ENCODE data around the gene SAP25. TPM values are rescaled to one million over a fixed set of nuclear protein-coding genes. Genes with fewer than 3 reads are reported as not detected.

SAP25 gene
- total and polyA plus RNA-seq, 2 of the 4 experiments (the other 2 are of a cell fraction), result 1.8 TPM; not detected in 1

- Histone ChIP-seq H3K56ac (ENCODE audit: extremely low read depth, insufficient read depth, low read length) (peak overlapping the region; percentile 35), H4K8ac (ENCODE audit: low read depth in 2 of 2, low read length in 2 of 2) (peak overlapping the region; percentile 81 to 97; a peak in 3 of 4 replicates), H4K5ac (ENCODE audit: low read depth, low read length) (peak overlapping the region; percentile 97), H2AFZ (replicated peaks; ENCODE audit: low read length, poor library complexity) (peak overlapping the region; percentile 82), H3K18ac (ENCODE audit: low read depth, low read length) (peak overlapping the region; percentile 89), H3K9ac (ENCODE audit: low read depth, low read length) (peak overlapping the region; percentile 91), H4K20me1 (ENCODE audit: insufficient read depth, low read length) (peaks cover 39% of the 10 kb centered on the region), H3K4me3 (ENCODE audit: insufficient read depth, low read depth, low read length) (peak overlapping the region; percentile 36), H3K36me3 (ENCODE audit: control insufficient read depth, insufficient read depth, low read length) (peaks cover 39% of the 10 kb centered on the region), H2AK9ac (replicated peaks; ENCODE audit: low read depth, low read length, poor library complexity) (peak overlapping the region; percentile 98), H3K27me3 (ENCODE audit: control insufficient read depth, insufficient read depth, low read length) (no peaks in the 10 kb centered on the region), H2BK120ac (ENCODE audit: low read depth, low read length) (peak overlapping the region; percentile 96), H2BK20ac (ENCODE audit: low read depth, low read length) (peak overlapping the region; percentile 89), H3K4me1 (ENCODE audit: control insufficient read depth, insufficient read depth, low read length) (peaks cover 12% of the 10 kb centered on the region), H3K79me1 (ENCODE audit: low read depth in 1 of 2, low read length in 2 of 2) (peaks cover 17 to 70% of the 10 kb centered on the region in 2 experiments), H3K27ac (ENCODE audit: insufficient read depth, low read length) (peak overlapping the region; percentile 96), H2BK5ac (ENCODE audit: low read depth, low read length, poor library complexity, severe bottlenecking) (peak overlapping the region; percentile 95), H4K91ac (ENCODE audit: insufficient read depth, low read depth, low read length) (peak overlapping the region; percentile 99), H3K9me1 (ENCODE audit: insufficient read depth, low read length) (peaks cover 5% of the 10 kb centered on the region), H2BK15ac (ENCODE audit: low read depth, low read length) (peak overlapping the region; percentile 74; the same call in 1 of the 3 replicates), H2AK5ac (ENCODE audit: low read depth, low read length) (peak overlapping the region; percentile 100), H3K23ac (ENCODE audit: low read depth, low read length) (peak overlapping the region; percentile 97), H3K9me3 (ENCODE audit: control insufficient read depth, insufficient read depth, low read length) (no peaks in the 10 kb centered on the region), H3K4ac (ENCODE audit: low read depth, low read length) (peak overlapping the region; percentile 99), H3K14ac (replicated peaks; ENCODE audit: low read depth, low read length) (peak overlapping the region; percentile 96), H3K4me2 (ENCODE audit: low read depth, low read length) (peak overlapping the region; percentile 88)
- ChIA-PET CTCF (interaction anchor here (0.5 to 1.6 kb wide), 2 partner anchors 107 to 114 kb away, joined by 3 to 6 read pairs; no protein-coding TSS in a partner anchor), POLR2A (ENCODE audit: unreplicated experiment) (interaction anchor here (0.5 to 1.0 kb wide), 3 partner anchors 29 to 634 kb away, joined by 3 to 5 read pairs (median 3); partner anchors contain the start of genes MOSPD3 and PLOD3)
- dilution Hi-C loops (cut with HindIII; ENCODE audit: low sequenced_read_pairs, unreplicated experiment), result no loop called here
- 41% methylated on average over 7 of the region's 23 CpGs; no CpG with 5 or more reads in 1 of the 2 experiments for WGBS, 2 experiments (ENCODE audit: extremely low coverage in 2 of 2, insufficient read length in 1 of 2)
- intact Hi-C loops (cut with micrococcal nuclease), result loop anchor here (10.0 kb wide), 1 partner anchor 251 kb away; no protein-coding TSS in a partner anchor
- in situ Hi-C loops (cut with MboI; ENCODE audit: low sequenced_read_pairs), result loop anchor here (25.0 kb wide), 1 partner anchor 279 kb away; the partner anchor contains the start of genes SLC12A9 and TRIP6
- no peak for ATAC-seq (ENCODE audit: low read depth)
- DNase-seq, result peak; percentile 67
- no TSS peak for BruUV-seq (replicated peaks)
- TF ChIP-seq RAD21 (IDR thresholded peaks at IDR 0.05; ENCODE audit: low read length) (no peak), MAFK (IDR thresholded peaks at IDR 0.05; ENCODE audit: low read depth, low read length) (no peak), BHLHE40 (IDR thresholded peaks at IDR 0.05; ENCODE audit: low read depth, low read length) (no peak), USF2 (IDR thresholded peaks at IDR 0.05; ENCODE audit: low read depth, low read length) (no peak), MAZ (IDR thresholded peaks at IDR 0.05; ENCODE audit: borderline replicate concordance, low read depth, low read length) (no peak), RFX5 (IDR thresholded peaks at IDR 0.05; ENCODE audit: low read depth, low read length) (no peak), CHD1 (IDR thresholded peaks at IDR 0.05; ENCODE audit: low read depth, low read length) (no peak), POLR2A (IDR thresholded peaks at IDR 0.05; ENCODE audit: low read depth, low read length) (no peak), FOS (IDR thresholded peaks at IDR 0.05; ENCODE audit: low read depth, low read length) (no peak), MXI1 (IDR thresholded peaks at IDR 0.05; ENCODE audit: borderline replicate concordance, low read depth, low read length) (no peak), CEBPB (IDR thresholded peaks at IDR 0.05; ENCODE audit: low read depth, low read length) (no peak), RCOR1 (IDR thresholded peaks at IDR 0.05; ENCODE audit: insufficient replicate concordance, low read length) (no peak), CTCF (conservative IDR thresholded peaks at IDR 0.05; ENCODE audit: low read depth, low read length) (no peak), SMC3 (IDR thresholded peaks at IDR 0.05; ENCODE audit: low read depth, low read length) (no peak)
Measured at GRCh38 chr7:100583132-100584053, 9.7 kb upstream of the SAP25 start.
